VCaP (cell line): ENCODE results near the gene BBS1.
"Not testable (repeated sequence)": the region's sequence is repeated elsewhere in the genome, so short reads cannot be mapped to it uniquely, and the experiment has no call there.

Experiments
- H3K27ac ChIP-seq: fragments of 450-650 bp; 2 replicates; pipeline ENCODE4 v1.5.1; 2017
- TF ChIP-seq, protein P1 (sequence below): fragments of 450-650 bp; conservative IDR thresholded peaks from 2 replicates; pipeline ENCODE4 v1.5.1; 2017; ENCODE audit warnings: mild to moderate bottlenecking, moderate library complexity

The BBS1 gene

DNA sequence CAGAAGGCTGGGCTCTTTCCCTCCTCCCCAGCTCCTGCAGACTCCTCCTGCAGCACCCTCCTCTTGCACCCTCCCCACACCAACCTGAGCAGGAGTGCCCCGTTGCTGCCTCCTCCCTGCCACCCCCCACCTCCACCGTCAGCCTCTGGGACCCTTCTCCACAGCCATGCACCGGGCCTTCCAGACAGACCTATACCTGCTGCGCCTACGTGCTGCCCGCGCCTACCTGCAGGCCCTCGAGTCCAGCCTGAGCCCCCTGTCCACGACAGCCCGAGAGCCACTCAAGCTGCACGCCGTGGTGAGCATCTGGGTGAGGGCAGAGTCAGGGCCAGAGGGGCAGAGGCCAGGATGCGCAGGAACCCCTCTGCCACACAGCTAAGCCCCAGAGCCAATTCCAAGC lies 19.2 kb downstream of the BBS1 start:
- H3K27ac ChIP-seq, result no peak overlapping the region
- TF ChIP-seq, protein P1, sequence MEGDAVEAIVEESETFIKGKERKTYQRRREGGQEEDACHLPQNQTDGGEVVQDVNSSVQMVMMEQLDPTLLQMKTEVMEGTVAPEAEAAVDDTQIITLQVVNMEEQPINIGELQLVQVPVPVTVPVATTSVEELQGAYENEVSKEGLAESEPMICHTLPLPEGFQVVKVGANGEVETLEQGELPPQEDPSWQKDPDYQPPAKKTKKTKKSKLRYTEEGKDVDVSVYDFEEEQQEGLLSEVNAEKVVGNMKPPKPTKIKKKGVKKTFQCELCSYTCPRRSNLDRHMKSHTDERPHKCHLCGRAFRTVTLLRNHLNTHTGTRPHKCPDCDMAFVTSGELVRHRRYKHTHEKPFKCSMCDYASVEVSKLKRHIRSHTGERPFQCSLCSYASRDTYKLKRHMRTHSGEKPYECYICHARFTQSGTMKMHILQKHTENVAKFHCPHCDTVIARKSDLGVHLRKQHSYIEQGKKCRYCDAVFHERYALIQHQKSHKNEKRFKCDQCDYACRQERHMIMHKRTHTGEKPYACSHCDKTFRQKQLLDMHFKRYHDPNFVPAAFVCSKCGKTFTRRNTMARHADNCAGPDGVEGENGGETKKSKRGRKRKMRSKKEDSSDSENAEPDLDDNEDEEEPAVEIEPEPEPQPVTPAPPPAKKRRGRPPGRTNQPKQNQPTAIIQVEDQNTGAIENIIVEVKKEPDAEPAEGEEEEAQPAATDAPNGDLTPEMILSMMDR, result no peak

DNA sequence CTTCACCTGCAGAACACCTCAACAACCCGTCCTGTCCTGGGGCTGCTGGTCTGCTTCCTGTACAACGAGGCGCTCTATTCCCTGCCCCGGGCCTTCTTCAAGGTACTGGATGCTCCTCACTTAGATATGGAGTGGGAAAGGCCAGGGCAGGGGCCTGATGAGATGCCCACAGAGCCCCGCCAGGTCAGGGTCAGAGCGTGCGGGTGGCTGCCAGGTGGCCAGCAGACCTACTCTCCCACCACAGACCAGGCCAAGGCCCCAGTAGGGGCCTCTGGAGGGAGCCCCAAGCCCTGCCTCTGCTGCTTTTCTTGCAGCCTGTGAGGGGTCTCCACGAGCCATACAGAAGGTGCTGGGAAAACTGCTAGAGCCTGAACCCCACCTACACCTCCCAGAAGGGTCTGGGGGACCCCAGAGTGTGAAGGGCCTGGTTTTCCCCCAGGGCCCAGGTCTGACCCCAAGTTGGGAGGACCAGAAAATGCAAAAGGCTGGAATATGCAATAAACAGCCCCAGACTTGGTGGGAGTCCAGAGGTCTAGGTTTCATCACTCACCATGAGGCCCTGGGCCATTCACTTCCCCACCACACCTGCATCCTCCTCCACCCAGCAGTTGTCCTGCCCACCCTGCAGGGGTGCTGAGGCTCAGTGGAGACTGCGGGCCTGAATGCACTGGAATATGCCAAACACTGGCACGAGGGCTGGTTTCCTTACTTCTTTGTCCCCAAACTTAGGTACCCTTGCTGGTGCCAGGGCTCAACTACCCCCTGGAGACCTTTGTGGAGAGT lies 20.7 kb downstream of the BBS1 start:
- TF ChIP-seq, protein P1, result no peak

DNA sequence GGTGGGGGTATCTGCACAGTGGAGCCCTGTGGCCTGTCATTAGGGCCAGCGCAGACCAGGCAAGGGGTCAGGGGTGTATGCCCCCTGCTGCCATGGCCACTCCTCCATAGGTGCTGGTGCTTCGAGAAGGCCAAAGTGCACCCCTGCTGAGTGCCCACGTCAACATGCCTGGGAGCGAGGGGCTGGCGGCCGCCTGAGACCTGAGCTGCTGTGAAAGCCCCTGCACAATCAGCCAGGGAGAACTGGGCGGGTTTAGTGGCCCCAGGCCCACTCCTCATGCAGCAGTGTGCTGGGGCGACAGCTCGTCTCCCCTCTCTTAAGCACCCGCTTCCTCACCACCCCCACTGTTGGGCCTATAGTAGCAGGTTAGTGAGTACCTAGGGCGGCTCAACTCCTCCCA lies 21.4 kb downstream of the BBS1 start:
- no peak overlapping the region for H3K27ac ChIP-seq
- TF ChIP-seq, protein P1, result no peak

More for the DNA sequence above, 20.7 kb downstream of the BBS1 start:
- no peak overlapping the region for H3K27ac ChIP-seq

DNA sequence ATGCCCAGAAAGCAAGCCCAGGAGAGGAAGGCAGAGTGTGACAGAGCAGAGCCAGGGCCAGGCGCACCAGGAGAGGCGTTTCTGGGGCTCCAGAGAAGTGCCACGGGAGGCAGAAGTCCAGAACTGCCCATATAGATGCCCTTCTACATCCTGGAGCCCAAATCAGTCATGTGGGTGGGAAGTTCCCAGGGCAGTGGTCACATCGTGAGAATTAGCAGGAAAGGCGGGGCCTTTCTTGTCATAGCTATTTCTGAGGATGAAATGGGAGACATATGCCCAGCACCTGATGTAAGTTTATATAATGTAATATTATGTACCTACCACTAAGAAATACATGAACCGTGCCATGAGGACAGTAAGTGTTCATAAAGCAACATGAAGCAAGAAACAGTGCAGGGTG lies 22.3 kb downstream of the BBS1 start:
- no peak overlapping the region for H3K27ac ChIP-seq
- TF ChIP-seq, protein P1, result no peak

DNA sequence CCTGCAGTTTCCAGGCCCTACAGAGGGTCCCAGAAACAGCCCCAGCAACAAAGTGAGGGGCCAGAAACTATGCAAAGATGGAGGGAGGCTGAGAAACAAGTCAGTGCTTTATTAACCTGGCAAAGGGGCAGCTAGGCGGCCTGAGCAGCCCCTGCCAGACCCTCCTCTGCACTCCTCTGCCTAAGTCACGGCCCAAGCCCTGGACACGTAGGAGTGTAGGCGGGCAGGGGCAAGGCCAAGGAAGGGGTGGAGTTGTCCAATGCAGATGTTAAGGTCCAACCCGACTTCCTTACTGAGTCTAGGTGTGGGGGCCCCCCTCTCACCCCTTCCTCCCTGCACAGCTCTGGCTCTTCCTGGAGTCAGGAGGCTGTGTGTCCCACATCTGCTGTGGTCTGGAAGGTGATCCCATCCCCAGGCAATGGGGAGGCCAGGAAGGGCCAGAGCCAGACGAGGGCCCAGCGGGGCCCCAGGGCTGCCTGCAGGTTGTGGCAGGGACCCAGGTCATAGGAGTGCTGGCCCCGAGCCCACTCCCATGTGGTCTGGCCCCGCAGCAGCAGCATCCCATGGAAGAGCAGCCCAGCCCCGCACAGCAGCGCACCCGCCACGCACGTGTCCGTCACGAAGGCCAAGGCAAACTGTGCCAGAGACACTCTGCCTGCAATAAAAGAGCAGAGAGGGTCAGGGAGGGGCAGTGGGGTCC lies 28.9 kb downstream of the BBS1 start:
- H3K27ac ChIP-seq, result no peak overlapping the region
- TF ChIP-seq, protein P1, result no peak

DNA sequence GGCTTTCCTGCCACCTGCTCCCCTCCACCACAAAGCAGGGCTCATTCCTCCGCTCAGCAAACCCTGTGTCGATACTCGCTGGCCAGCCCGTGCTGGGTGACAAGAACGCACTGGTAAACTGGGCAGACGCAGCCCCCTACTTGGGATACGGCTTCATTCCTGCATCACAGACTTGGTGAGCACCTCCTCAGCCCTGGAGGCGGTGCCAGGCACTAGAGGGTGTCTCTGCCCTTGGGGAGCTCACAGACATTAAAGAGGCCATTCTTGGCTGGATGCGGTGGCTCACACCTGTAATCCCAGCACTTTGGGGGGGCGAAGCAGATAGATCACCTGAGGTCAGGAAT lies 29.4 kb downstream of the BBS1 start:
- TF ChIP-seq, protein P1, result no peak
- H3K27ac ChIP-seq, result no peak overlapping the region

DNA sequence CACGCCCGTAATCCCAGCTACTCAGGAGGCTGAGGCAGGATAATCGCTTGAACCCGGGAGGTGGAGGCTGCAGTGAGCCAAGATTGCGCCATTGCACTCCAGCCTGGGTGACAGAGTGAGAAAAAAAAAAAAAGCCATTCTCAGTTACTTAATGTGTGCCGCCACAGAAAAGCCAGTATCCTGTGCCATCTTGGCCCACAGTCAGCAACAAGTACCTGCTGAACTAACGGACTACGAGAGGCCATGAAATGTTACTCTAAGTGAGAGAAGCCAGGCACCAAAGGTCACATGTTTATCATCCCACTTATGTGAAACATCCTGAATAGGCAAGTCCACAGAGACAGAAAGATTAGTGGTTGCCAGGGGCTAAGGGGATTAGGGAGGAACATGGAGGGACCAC lies 30.2 kb downstream of the BBS1 start:
- not testable (repeated sequence) for H3K27ac ChIP-seq

DNA sequence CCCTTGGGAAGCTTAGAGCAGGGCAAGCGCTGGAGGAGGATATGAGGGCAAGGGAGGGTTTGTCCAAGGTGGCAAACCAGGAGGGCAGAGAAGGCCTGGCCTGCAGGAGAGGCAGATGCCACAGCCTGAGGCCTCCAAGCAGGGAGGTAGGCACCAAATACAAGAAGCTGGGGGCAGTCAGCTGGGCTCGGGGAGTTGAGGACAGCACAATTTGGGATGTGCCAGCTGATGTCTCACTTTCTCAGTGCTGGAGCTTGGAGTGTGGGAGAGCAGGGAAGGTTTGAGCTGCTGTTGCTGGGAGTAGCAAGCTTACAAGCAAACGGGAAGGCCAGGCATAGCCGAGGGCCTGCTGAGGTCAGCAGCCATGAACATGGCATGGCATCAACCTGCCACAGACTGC lies 31.5 kb downstream of the BBS1 start:
- H3K27ac ChIP-seq, result no peak overlapping the region
- TF ChIP-seq, protein P1, result no peak
